HepG2 (cell line): ENCODE data around the gene HLF. TPM values are rescaled to one million over a fixed set of nuclear protein-coding genes. Genes with fewer than 3 reads are reported as not detected.

ENCODE experiments used
- ATAC-seq: fragments of 200-7000 bp; cut with Tn5 transposase; 3 replicates; pipeline ENCODE4 v1.9.1; 2020; ENCODE audit warnings: mild to moderate bottlenecking, moderate library complexity
- BruUV-seq: library from RNA; stranded (reverse); fragments of 400-500 nt; replicated peaks from 2 replicates; lab custom pipeline; 2021; lab: Mats Ljungman, UMichigan
- CTCF ChIA-PET: fragments of 300-600 bp; formaldehyde crosslinking; extraction: SDS; loops from one replicate; lab custom pipeline; 2021; ENCODE audit warnings: low total read pairs, inconsistent platforms, low intra/inter-chr PET ratio; lab: Yijun Ruan, JAX
- POLR2A ChIA-PET: fragments of 350-600 bp; sonication (Branson Sonifier 250); formaldehyde crosslinking; loops from one replicate; lab custom pipeline; 2020; ENCODE audit warnings: antibody characterized with exemption, inconsistent platforms; lab: Yijun Ruan, JAX
- DNase-seq: peaks from one replicate; pipeline ENCODE4 v3.0.0-alpha.2; 2015; ENCODE audit warnings: low spot score
- FAIRE-seq: peaks from 3 replicates; lab custom pipeline; 2011; peaks lifted over from hg19 to GRCh38; lab: Jason Lieb, UNC
- H2AFZ ChIP-seq: one replicate; pipeline ENCODE4 v1.6.1; 2011; ENCODE audit warnings: low read length, inconsistent platforms
- H3K27ac ChIP-seq: fragments of 300-600 bp; 3 replicates; pipeline ENCODE4 v1.8.0; 2011; ENCODE audit warnings: mixed run types, mild to moderate bottlenecking, mixed read lengths, low read length, inconsistent platforms; ENCODE audit not compliant: insufficient read depth; ENCODE audit errors: extremely low read length
- H3K27me3 ChIP-seq, 2 experiments: fragments of 200-600 bp in 1 of 2; 2 replicates in 1 of 2; 3 replicates in 1 of 2; pipeline versions ENCODE4 v1.6.0 to v1.8.0; 2011; ENCODE audit warnings: low read length in 2 of 2, mild to moderate bottlenecking in 2 of 2, moderate library complexity in 2 of 2, inconsistent platforms in 1 of 2; ENCODE audit not compliant: insufficient read depth in 2 of 2, control insufficient read depth in 1 of 2
- H3K36me3 ChIP-seq, 2 experiments: fragments of 200-600 bp in 1 of 2; replicated peaks in 1 of 2; 2 replicates in 1 of 2; 3 replicates in 1 of 2; pipeline versions ENCODE4 v1.5.1 to v1.8.0; 2011; ENCODE audit warnings: low read length in 2 of 2, inconsistent platforms in 1 of 2; ENCODE audit not compliant: insufficient read depth in 2 of 2, control insufficient read depth in 1 of 2
- H3K4me1 ChIP-seq: 2 replicates; pipeline ENCODE4 v1.5.1; 2012; ENCODE audit warnings: low read length, inconsistent platforms; ENCODE audit not compliant: insufficient read depth
- H3K4me2 ChIP-seq: 2 replicates; pipeline ENCODE4 v1.6.0; 2011; ENCODE audit warnings: low read depth, low read length, inconsistent platforms
- H3K4me3 ChIP-seq, 3 experiments: fragments of 200-600 bp in 1 of 3; sonication (generic), shearing (Covaris generic) in 1 of 3; replicated peaks in 1 of 3; 2 replicates each; pipeline ENCODE4 v1.5.1; 2011 to 2016; ENCODE audit warnings: low read length in 3 of 3, inconsistent platforms in 2 of 3, low read depth in 2 of 3, mild to moderate bottlenecking in 2 of 3, control low read depth in 1 of 3, mixed read lengths in 1 of 3; ENCODE audit not compliant: insufficient read depth in 1 of 3
- H3K79me2 ChIP-seq: one replicate; pipeline ENCODE4 v1.6.1; 2011; ENCODE audit warnings: low read length, inconsistent platforms; ENCODE audit not compliant: insufficient read depth
- H3K9ac ChIP-seq: 2 replicates; pipeline ENCODE4 v1.6.0; 2011; ENCODE audit warnings: mild to moderate bottlenecking, low read depth, low read length, inconsistent platforms; ENCODE audit not compliant: insufficient read depth
- H3K9me3 ChIP-seq: 2 replicates; pipeline ENCODE4 v1.5.1; 2012; ENCODE audit warnings: mild to moderate bottlenecking, low read length
- H4K20me1 ChIP-seq: 2 replicates; pipeline ENCODE4 v1.6.0; 2011; ENCODE audit warnings: inconsistent platforms, mild to moderate bottlenecking, low read length, moderate library complexity; ENCODE audit not compliant: insufficient read depth
- CREB1 ChIP-seq, 2 experiments: fragments of 450-650 bp in 1 of 2; IDR thresholded peaks; 2 replicates each; pipeline ENCODE4 v1.6.1; 2016 to 2017; ENCODE audit warnings: control low read depth in 1 of 2, mild to moderate bottlenecking in 1 of 2, missing compliant biosample characterization in 1 of 2, missing genetic modification characterization in 1 of 2
- IRX3 ChIP-seq: sonication (generic); formaldehyde crosslinking; IDR thresholded peaks from 2 replicates; pipeline ENCODE4 v1.8.1; 2023; ENCODE audit warnings: mild to moderate bottlenecking, low read depth, missing genetic modification reagents, borderline replicate concordance
- KLF11 ChIP-seq: IDR thresholded peaks from 2 replicates; pipeline ENCODE4 v1.6.1; 2016; ENCODE audit warnings: missing compliant biosample characterization
- MEF2D ChIP-seq: sonication (generic); formaldehyde crosslinking; IDR thresholded peaks from 2 replicates; pipeline ENCODE4 v1.5.1; 2020; ENCODE audit warnings: mild to moderate bottlenecking, missing genetic modification reagents
- NFIC ChIP-seq: IDR thresholded peaks from 2 replicates; pipeline ENCODE4 v1.6.1; 2012; ENCODE audit warnings: mild to moderate bottlenecking, low read length, inconsistent platforms
- PCBP2 ChIP-seq: fragments of 200-400 bp; formaldehyde crosslinking; optimal IDR thresholded peaks from 2 replicates; pipeline ENCODE3; 2018; ENCODE audit warnings: low read length, low read depth; ENCODE audit not compliant: poor library complexity, severe bottlenecking
- SP5 ChIP-seq: IDR thresholded peaks from 2 replicates; pipeline ENCODE4 v1.6.1; 2016; ENCODE audit warnings: low read depth, borderline replicate concordance
- ZFP36L1 ChIP-seq: sonication (generic); formaldehyde crosslinking; IDR thresholded peaks from 2 replicates; pipeline ENCODE4 v1.8.0; 2022; ENCODE audit warnings: mild to moderate bottlenecking, missing genetic modification reagents, moderate library complexity
- ZNF569 ChIP-seq: sonication (generic); formaldehyde crosslinking; IDR thresholded peaks from 2 replicates; pipeline ENCODE4 v1.5.0; 2020; ENCODE audit warnings: mild to moderate bottlenecking, missing genetic modification reagents, moderate library complexity, borderline replicate concordance
- ZNF747 ChIP-seq: sonication (generic); formaldehyde crosslinking; IDR thresholded peaks from 2 replicates; pipeline ENCODE4 v1.8.1; 2023; ENCODE audit warnings: missing genetic modification reagents, mild to moderate bottlenecking, borderline replicate concordance
- ZSCAN31 ChIP-seq: sonication (generic); formaldehyde crosslinking; IDR thresholded peaks from 2 replicates; pipeline ENCODE4 v1.5.0; 2020; ENCODE audit warnings: low read depth, mild to moderate bottlenecking, missing genetic modification reagents
- WGBS: methylation state at CpG from one replicate; pipeline ENCODE4 v1.1.6; 2017; ENCODE audit warnings: low lambda C conversion rate; 5-methylcytosine and 5-hydroxymethylcytosine counted together
- in situ Hi-C: cut with HindIII; loops from 2 replicates; pipeline ENCODE4 v1.10.0; 2017; ENCODE audit warnings: low pct_unique_long_range_greater_than_20kb; ENCODE audit not compliant: extremely low pct_ligation_motif_present
- intact Hi-C: fragments of 100-400 bp; cut with micrococcal nuclease; formaldehyde crosslinking; loops from one replicate; pipeline ENCODE4 v1.10.0; 2022; ENCODE audit not compliant: unreplicated experiment
- polyA plus RNA-seq, 8 experiments: library from polyadenylated mRNA; depleted of rRNA in 3 of 8; stranded (reverse) in 7 of 8; unstranded in 1 of 8; fragments of >200 nt; fragmentation: Illumina TruSeq in 4 of 8; extraction: Trizol in 4 of 8; gene quantifications; 2 replicates each; pipeline versions ENCODE4 v1.2.1 to v1.2.3, GENCODE V29; 2011 to 2016; ENCODE audit warnings: low read depth in 4 of 8, missing spikeins in 1 of 8, mixed read lengths in 1 of 8; ENCODE audit not compliant: insufficient read depth in 1 of 8
- total RNA-seq, 5 experiments: library from RNA; depleted of rRNA; stranded (reverse); fragments of >200 nt; fragmentation: Illumina TruSeq; extraction: Trizol; gene quantifications; 2 replicates each; pipeline ENCODE4 v1.2.3, GENCODE V29; 2016; ENCODE audit warnings: low read depth in 1 of 5
- TF ChIP-seq, protein P1 (sequence below): sonication (generic); formaldehyde crosslinking; IDR thresholded peaks from 2 replicates; pipeline ENCODE4 v1.5.0; 2020; ENCODE audit warnings: mild to moderate bottlenecking, missing genetic modification reagents, moderate library complexity
- TF ChIP-seq, protein P2 (sequence below): sonication (generic); formaldehyde crosslinking; IDR thresholded peaks from 2 replicates; pipeline ENCODE4 v1.4.0; 2020; ENCODE audit warnings: missing genetic modification reagents
- TF ChIP-seq, protein P3 (sequence below): sonication (generic); formaldehyde crosslinking; IDR thresholded peaks from 2 replicates; pipeline ENCODE4 v1.5.0; 2020; ENCODE audit warnings: missing genetic modification reagents
- TF ChIP-seq, protein P4 (sequence below), 2 experiments: fragments of 450-650 bp in 1 of 2; sonication (generic) in 1 of 2; formaldehyde crosslinking; IDR thresholded peaks; 2 replicates each; pipeline versions ENCODE4 v1.5.0 to v1.8.0; 2020 to 2022; ENCODE audit warnings: mild to moderate bottlenecking in 1 of 2, missing genetic modification reagents in 1 of 2
- TF ChIP-seq, protein P5 (sequence below): sonication (generic); formaldehyde crosslinking; IDR thresholded peaks from 2 replicates; pipeline ENCODE4 v1.5.1; 2020; ENCODE audit warnings: missing genetic modification reagents, mild to moderate bottlenecking, borderline replicate concordance

Gene HLF
- total and polyA plus RNA-seq, 2 of the 13 experiments (the other 11 are each of a cell fraction or from before 2014, with no cell fraction given), result 202 to 346 TPM

DNA sequence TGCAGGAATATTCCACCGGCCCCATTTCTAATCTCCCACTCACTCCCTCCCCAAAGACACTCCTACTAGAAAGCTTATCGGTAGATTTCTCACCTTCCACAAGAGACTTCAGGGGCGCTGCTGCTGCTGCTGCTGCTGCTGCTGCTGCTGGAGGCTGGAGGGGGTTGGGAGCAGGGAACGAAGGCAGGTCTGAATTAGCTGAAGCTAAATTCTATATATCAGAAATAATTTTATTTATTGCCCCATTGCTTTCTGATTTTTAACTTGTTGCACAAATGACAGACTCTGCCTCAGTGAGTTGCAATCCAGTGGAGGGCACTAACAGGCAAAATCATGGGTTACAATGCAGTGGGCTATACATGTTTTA, 25.8 kb upstream of the HLF start:
- Histone ChIP-seq H3K36me3 (no peaks in the 10 kb centered on the region), H3K27ac (peak overlapping the region; percentile 72), H3K4me3 (peak overlapping the region; percentile 61 to 77 (median 70)), H3K4me2 (peak overlapping the region; percentile 98), H3K4me1 (peaks cover 23% of the 10 kb centered on the region), H2AFZ (peak overlapping the region; percentile 91), H3K79me2 (no peaks in the 10 kb centered on the region), H3K9me3 (no peaks in the 10 kb centered on the region), H4K20me1 (no peaks in the 10 kb centered on the region), H3K9ac (peak overlapping the region; percentile 73), H3K27me3 (no peaks in the 10 kb centered on the region; a peak in 1 of 5 replicates)
- no peak for FAIRE-seq
- ATAC-seq, result peak; percentile 78
- in situ Hi-C loops, result no loop called here
- ChIA-PET CTCF (interaction anchor here (0.7 to 1.5 kb wide), 3 partner anchors 56 to 246 kb away, joined by 3 to 4 read pairs (median 3); no protein-coding TSS in a partner anchor), POLR2A (interaction anchor here (0.8 to 3.5 kb wide), 19 partner anchors 9 to 171 kb away, joined by 3 to 81 read pairs (median 5); partner anchors contain the start of gene HLF)
- BruUV-seq, result TSS peak; percentile 94
- intact Hi-C loops, result loop anchor here (1.0 to 5.0 kb wide), 3 partner anchors 25 to 177 kb away; partner anchors contain the start of gene HLF
- peak; percentile 44 for DNase-seq
- 4% methylated on average over 4 of the region's 4 CpGs for WGBS
- TF ChIP-seq ZNF569 (CRISPR knock-in tag) (no peak), CREB1 (IDR thresholded peaks at IDR 0.05) (no peak), CREB1 (CRISPR knock-in tag; IDR thresholded peaks at IDR 0.05) (0 out of 2 replicates have a peak, but pooled peaks have one; percentile 0), KLF11 (0 out of 2 replicates have a peak, but pooled peaks have one; percentile 11), ZNF747 (0 out of 2 replicates have a peak, but pooled peaks have one; percentile 49), PCBP2 (peak; percentile 82), ZSCAN31 (peak; percentile 46), IRX3 (CRISPR knock-in tag) (no peak), NFIC (peak; percentile 41; the same call in 1 of the 2 replicates), MEF2D (0 out of 2 replicates have a peak, but pooled peaks have one; percentile 6), SP5 (CRISPR knock-in tag) (no peak), ZFP36L1 (peak; percentile 8; the same call in 1 of the 2 replicates)
- TF ChIP-seq, protein P1, sequence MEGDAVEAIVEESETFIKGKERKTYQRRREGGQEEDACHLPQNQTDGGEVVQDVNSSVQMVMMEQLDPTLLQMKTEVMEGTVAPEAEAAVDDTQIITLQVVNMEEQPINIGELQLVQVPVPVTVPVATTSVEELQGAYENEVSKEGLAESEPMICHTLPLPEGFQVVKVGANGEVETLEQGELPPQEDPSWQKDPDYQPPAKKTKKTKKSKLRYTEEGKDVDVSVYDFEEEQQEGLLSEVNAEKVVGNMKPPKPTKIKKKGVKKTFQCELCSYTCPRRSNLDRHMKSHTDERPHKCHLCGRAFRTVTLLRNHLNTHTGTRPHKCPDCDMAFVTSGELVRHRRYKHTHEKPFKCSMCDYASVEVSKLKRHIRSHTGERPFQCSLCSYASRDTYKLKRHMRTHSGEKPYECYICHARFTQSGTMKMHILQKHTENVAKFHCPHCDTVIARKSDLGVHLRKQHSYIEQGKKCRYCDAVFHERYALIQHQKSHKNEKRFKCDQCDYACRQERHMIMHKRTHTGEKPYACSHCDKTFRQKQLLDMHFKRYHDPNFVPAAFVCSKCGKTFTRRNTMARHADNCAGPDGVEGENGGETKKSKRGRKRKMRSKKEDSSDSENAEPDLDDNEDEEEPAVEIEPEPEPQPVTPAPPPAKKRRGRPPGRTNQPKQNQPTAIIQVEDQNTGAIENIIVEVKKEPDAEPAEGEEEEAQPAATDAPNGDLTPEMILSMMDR (CRISPR knock-in tag), result peak; percentile 34; the same call in 1 of the 2 replicates
- TF ChIP-seq, protein P2, sequence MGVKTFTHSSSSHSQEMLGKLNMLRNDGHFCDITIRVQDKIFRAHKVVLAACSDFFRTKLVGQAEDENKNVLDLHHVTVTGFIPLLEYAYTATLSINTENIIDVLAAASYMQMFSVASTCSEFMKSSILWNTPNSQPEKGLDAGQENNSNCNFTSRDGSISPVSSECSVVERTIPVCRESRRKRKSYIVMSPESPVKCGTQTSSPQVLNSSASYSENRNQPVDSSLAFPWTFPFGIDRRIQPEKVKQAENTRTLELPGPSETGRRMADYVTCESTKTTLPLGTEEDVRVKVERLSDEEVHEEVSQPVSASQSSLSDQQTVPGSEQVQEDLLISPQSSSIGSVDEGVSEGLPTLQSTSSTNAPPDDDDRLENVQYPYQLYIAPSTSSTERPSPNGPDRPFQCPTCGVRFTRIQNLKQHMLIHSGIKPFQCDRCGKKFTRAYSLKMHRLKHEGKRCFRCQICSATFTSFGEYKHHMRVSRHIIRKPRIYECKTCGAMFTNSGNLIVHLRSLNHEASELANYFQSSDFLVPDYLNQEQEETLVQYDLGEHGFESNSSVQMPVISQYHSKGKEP, result no peak
- TF ChIP-seq, protein P3, sequence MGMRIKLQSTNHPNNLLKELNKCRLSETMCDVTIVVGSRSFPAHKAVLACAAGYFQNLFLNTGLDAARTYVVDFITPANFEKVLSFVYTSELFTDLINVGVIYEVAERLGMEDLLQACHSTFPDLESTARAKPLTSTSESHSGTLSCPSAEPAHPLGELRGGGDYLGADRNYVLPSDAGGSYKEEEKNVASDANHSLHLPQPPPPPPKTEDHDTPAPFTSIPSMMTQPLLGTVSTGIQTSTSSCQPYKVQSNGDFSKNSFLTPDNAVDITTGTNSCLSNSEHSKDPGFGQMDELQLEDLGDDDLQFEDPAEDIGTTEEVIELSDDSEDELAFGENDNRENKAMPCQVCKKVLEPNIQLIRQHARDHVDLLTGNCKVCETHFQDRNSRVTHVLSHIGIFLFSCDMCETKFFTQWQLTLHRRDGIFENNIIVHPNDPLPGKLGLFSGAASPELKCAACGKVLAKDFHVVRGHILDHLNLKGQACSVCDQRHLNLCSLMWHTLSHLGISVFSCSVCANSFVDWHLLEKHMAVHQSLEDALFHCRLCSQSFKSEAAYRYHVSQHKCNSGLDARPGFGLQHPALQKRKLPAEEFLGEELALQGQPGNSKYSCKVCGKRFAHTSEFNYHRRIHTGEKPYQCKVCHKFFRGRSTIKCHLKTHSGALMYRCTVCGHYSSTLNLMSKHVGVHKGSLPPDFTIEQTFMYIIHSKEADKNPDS (CRISPR knock-in tag), result 0 out of 2 replicates have a peak, but pooled peaks have one; percentile 4
- TF ChIP-seq, protein P4, sequence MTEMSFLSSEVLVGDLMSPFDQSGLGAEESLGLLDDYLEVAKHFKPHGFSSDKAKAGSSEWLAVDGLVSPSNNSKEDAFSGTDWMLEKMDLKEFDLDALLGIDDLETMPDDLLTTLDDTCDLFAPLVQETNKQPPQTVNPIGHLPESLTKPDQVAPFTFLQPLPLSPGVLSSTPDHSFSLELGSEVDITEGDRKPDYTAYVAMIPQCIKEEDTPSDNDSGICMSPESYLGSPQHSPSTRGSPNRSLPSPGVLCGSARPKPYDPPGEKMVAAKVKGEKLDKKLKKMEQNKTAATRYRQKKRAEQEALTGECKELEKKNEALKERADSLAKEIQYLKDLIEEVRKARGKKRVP (CRISPR knock-in tag; IDR thresholded peaks at IDR 0.05), result 0 out of 4 replicates have a peak, but pooled peaks of 1 of the 2 experiments have one; percentile 3
- TF ChIP-seq, protein P5, sequence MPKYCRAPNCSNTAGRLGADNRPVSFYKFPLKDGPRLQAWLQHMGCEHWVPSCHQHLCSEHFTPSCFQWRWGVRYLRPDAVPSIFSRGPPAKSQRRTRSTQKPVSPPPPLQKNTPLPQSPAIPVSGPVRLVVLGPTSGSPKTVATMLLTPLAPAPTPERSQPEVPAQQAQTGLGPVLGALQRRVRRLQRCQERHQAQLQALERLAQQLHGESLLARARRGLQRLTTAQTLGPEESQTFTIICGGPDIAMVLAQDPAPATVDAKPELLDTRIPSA (CRISPR knock-in tag), result 0 out of 2 replicates have a peak, but pooled peaks have one; percentile 4
